Measurements from ENCODE around the gene RPS21. TPM values are rescaled to one million over a fixed set of nuclear protein-coding genes. Genes with fewer than 3 reads are reported as not detected.

Gene RPS21
- total and polyA plus RNA-seq, 4 donors, result 278 to 1,588 (median 439) TPM

DNA sequence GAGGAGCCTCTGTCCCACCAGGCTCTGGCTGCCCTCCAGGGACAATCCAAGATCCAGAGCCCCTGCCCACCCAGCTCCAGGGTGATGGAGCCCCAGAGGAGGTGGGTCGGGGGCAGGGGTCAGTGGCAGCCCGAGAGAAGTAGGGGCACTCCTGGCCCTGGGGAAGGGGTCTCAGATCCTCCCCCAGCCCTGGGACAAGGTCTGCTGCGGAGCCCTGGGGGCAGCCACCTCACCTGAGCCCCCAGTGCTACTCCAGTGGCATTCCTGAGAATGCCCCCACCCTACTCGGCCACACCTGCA, 17.1 kb upstream of the RPS21 start:
- H3K27me3 ChIP-seq (ENCODE audit: control insufficient read depth in 4 of 4, insufficient read depth in 4 of 4, low read length in 3 of 4), result no peaks in the 10 kb centered on the region

More for the DNA sequence above, 17.1 kb upstream of the RPS21 start:
- 72% methylated on average over 4 of the region's 4 CpGs for WGBS
- TF ChIP-seq, protein P1, sequence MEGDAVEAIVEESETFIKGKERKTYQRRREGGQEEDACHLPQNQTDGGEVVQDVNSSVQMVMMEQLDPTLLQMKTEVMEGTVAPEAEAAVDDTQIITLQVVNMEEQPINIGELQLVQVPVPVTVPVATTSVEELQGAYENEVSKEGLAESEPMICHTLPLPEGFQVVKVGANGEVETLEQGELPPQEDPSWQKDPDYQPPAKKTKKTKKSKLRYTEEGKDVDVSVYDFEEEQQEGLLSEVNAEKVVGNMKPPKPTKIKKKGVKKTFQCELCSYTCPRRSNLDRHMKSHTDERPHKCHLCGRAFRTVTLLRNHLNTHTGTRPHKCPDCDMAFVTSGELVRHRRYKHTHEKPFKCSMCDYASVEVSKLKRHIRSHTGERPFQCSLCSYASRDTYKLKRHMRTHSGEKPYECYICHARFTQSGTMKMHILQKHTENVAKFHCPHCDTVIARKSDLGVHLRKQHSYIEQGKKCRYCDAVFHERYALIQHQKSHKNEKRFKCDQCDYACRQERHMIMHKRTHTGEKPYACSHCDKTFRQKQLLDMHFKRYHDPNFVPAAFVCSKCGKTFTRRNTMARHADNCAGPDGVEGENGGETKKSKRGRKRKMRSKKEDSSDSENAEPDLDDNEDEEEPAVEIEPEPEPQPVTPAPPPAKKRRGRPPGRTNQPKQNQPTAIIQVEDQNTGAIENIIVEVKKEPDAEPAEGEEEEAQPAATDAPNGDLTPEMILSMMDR (IDR thresholded peaks at IDR 0.05; ENCODE audit: low read depth, low read length, missing input control), result no peak
- TF ChIP-seq JUND (IDR thresholded peaks at IDR 0.05), result no peak
- TF ChIP-seq EGR1 (IDR thresholded peaks at IDR 0.05; ENCODE audit: low read depth in 2 of 2), result no peak
- TF ChIP-seq, protein P2, sequence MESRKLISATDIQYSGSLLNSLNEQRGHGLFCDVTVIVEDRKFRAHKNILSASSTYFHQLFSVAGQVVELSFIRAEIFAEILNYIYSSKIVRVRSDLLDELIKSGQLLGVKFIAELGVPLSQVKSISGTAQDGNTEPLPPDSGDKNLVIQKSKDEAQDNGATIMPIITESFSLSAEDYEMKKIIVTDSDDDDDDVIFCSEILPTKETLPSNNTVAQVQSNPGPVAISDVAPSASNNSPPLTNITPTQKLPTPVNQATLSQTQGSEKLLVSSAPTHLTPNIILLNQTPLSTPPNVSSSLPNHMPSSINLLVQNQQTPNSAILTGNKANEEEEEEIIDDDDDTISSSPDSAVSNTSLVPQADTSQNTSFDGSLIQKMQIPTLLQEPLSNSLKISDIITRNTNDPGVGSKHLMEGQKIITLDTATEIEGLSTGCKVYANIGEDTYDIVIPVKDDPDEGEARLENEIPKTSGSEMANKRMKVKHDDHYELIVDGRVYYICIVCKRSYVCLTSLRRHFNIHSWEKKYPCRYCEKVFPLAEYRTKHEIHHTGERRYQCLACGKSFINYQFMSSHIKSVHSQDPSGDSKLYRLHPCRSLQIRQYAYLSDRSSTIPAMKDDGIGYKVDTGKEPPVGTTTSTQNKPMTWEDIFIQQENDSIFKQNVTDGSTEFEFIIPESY (IDR thresholded peaks at IDR 0.05), result no peak
- TF ChIP-seq, protein P3, sequence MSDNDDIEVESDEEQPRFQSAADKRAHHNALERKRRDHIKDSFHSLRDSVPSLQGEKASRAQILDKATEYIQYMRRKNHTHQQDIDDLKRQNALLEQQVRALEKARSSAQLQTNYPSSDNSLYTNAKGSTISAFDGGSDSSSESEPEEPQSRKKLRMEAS (IDR thresholded peaks at IDR 0.05), result no peak
- no peak for TF ChIP-seq TAF1 (conservative IDR thresholded peaks at IDR 0.05)
- TF ChIP-seq GABPA (IDR thresholded peaks at IDR 0.05 in 1 of 2, conservative IDR thresholded peaks at IDR 0.05 in 1 of 2), result no peak
- no peak for TF ChIP-seq RAD21 (IDR thresholded peaks at IDR 0.05)
- TF ChIP-seq SP1 (IDR thresholded peaks at IDR 0.05), result no peak
- no peak for TF ChIP-seq FOXA1 (IDR thresholded peaks at IDR 0.05)
- TF ChIP-seq NR2F2 (IDR thresholded peaks at IDR 0.05), result no peak
- TF ChIP-seq, protein P4, sequence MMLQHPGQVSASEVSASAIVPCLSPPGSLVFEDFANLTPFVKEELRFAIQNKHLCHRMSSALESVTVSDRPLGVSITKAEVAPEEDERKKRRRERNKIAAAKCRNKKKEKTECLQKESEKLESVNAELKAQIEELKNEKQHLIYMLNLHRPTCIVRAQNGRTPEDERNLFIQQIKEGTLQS (IDR thresholded peaks at IDR 0.05), result no peak
- TF ChIP-seq RXRA (IDR thresholded peaks at IDR 0.05), result no peak
- TF ChIP-seq FOXA2 (IDR thresholded peaks at IDR 0.05), result no peak
- TF ChIP-seq HNF4A (conservative IDR thresholded peaks at IDR 0.05), result no peak
- TF ChIP-seq, protein P5, sequence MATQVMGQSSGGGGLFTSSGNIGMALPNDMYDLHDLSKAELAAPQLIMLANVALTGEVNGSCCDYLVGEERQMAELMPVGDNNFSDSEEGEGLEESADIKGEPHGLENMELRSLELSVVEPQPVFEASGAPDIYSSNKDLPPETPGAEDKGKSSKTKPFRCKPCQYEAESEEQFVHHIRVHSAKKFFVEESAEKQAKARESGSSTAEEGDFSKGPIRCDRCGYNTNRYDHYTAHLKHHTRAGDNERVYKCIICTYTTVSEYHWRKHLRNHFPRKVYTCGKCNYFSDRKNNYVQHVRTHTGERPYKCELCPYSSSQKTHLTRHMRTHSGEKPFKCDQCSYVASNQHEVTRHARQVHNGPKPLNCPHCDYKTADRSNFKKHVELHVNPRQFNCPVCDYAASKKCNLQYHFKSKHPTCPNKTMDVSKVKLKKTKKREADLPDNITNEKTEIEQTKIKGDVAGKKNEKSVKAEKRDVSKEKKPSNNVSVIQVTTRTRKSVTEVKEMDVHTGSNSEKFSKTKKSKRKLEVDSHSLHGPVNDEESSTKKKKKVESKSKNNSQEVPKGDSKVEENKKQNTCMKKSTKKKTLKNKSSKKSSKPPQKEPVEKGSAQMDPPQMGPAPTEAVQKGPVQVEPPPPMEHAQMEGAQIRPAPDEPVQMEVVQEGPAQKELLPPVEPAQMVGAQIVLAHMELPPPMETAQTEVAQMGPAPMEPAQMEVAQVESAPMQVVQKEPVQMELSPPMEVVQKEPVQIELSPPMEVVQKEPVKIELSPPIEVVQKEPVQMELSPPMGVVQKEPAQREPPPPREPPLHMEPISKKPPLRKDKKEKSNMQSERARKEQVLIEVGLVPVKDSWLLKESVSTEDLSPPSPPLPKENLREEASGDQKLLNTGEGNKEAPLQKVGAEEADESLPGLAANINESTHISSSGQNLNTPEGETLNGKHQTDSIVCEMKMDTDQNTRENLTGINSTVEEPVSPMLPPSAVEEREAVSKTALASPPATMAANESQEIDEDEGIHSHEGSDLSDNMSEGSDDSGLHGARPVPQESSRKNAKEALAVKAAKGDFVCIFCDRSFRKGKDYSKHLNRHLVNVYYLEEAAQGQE (IDR thresholded peaks at IDR 0.05), result no peak
- no peak for TF ChIP-seq YY1 (IDR thresholded peaks at IDR 0.05)
- no peak for TF ChIP-seq HNF4G (IDR thresholded peaks at IDR 0.05)
- no peaks in the 10 kb centered on the region for H3K9me3 ChIP-seq (ENCODE audit: control insufficient read depth in 4 of 4, low read length in 3 of 4)
- peaks cover 39 to 66% (median 48%) of the 10 kb centered on the region in 4 donors for H3K4me1 ChIP-seq (ENCODE audit: control insufficient read depth in 4 of 4, insufficient read depth in 4 of 4, low read length in 3 of 4)
- no peak for DNase-seq (ENCODE audit: low spot score)
- H3K36me3 ChIP-seq (ENCODE audit: control insufficient read depth in 4 of 4, insufficient read depth in 3 of 4, low read depth in 1 of 4, low read length in 3 of 4), result no peaks in the 10 kb centered on the region
- H3K27ac ChIP-seq (ENCODE audit: low read depth in 1 of 2, low read length in 2 of 2), result peak overlapping the region; percentile 32 to 67
- no peak overlapping the region for H3K4me3 ChIP-seq (ENCODE audit: low read depth in 1 of 3, low read length in 3 of 3)
- no peak overlapping the region for H3K9ac ChIP-seq (ENCODE audit: low read depth in 1 of 2, low read length in 2 of 2)

Data from liver (tissue), 9 donors.